Measurements from ENCODE around the gene UMOD.
"Not testable (repeated sequence)": the region's sequence is repeated elsewhere in the genome, so short reads cannot be mapped to it uniquely, and the experiment has no call there.

The UMOD gene

GRCh38 chr16:20321051-20321450 is 31.5 kb downstream of the UMOD start:
- not testable (repeated sequence) for H3K4me1 Mint-ChIP-seq (ENCODE audit: low read depth); H3K27ac Mint-ChIP-seq; H3K9me3 Mint-ChIP-seq (ENCODE audit: low read depth); H3K27me3 Mint-ChIP-seq; H3K36me3 Mint-ChIP-seq; H3K4me3 Mint-ChIP-seq

- peaks cover 6% of the 10 kb centered on the region for H3K27me3 Mint-ChIP-seq
- H3K4me1 Mint-ChIP-seq (ENCODE audit: low read depth) = no peaks in the 10 kb centered on the region
- H3K9me3 Mint-ChIP-seq (ENCODE audit: low read depth) = no peaks in the 10 kb centered on the region
- no peaks in the 10 kb centered on the region for H3K36me3 Mint-ChIP-seq
- no peak overlapping the region for H3K4me3 Mint-ChIP-seq
- no peak overlapping the region for H3K27ac Mint-ChIP-seq
Measured at GRCh38 chr16:20320592-20320991, 31.9 kb downstream of the UMOD start.

- Mint-ChIP-seq H3K9me3 (ENCODE audit: low read depth) (no peaks in the 10 kb centered on the region), H3K36me3 (no peaks in the 10 kb centered on the region), H3K27me3 (peaks cover 6% of the 10 kb centered on the region), H3K4me1 (ENCODE audit: low read depth) (no peaks in the 10 kb centered on the region), H3K27ac (no peak overlapping the region), H3K4me3 (no peak overlapping the region)
Measured at GRCh38 chr16:20320178-20320577, 32.3 kb downstream of the UMOD start.

DNA sequence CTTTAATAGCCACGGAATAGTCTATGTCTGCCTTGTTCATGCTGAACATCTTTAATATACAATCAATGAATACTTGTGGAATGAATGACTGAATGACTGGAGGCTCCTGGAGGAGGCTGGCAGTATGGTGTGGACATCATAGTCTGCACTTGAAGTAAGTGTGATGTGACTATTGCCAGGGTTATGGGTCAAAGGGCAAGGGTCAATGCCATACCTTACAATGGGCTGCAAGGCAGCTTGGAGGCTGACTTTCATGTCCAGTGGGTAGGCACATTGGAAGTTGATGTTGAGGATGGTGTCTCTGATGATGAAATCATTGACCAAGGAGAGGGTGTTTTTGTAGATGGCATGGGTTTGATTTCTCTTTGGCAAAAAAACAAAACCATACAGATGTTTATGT is 33.1 kb downstream of the UMOD start:
- H3K4me3 Mint-ChIP-seq = no peak overlapping the region
- H3K9me3 Mint-ChIP-seq (ENCODE audit: low read depth) = no peaks in the 10 kb centered on the region
- no peaks in the 10 kb centered on the region for H3K4me1 Mint-ChIP-seq (ENCODE audit: low read depth)
- H3K27me3 Mint-ChIP-seq = peaks cover 4% of the 10 kb centered on the region
- H3K36me3 Mint-ChIP-seq = no peaks in the 10 kb centered on the region
- no peak overlapping the region for H3K27ac Mint-ChIP-seq

DNA sequence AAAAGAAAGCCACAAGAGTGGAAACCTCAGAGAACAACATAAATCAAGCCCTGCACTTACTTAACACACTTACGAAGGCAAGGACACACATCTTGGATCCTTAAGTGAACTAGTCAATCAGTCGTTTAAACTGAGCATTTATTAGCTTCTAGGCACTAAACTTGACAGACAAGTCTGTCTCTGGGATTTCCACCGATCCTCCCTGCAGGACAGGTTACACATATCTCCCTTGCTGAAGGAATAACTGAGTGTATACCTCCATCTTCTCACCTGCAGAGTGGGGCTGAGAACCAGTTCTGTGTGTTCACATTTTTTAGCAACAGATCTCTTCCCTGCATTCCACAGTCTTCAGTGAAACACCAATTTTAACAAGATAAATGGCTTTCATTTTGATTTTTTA is 34.1 kb downstream of the UMOD start:
- Mint-ChIP-seq H3K27me3 (peaks cover 4% of the 10 kb centered on the region), H3K4me3 (no peak overlapping the region), H3K27ac (no peak overlapping the region), H3K4me1 (ENCODE audit: low read depth) (no peaks in the 10 kb centered on the region), H3K36me3 (no peaks in the 10 kb centered on the region), H3K9me3 (ENCODE audit: low read depth) (no peaks in the 10 kb centered on the region)

DNA sequence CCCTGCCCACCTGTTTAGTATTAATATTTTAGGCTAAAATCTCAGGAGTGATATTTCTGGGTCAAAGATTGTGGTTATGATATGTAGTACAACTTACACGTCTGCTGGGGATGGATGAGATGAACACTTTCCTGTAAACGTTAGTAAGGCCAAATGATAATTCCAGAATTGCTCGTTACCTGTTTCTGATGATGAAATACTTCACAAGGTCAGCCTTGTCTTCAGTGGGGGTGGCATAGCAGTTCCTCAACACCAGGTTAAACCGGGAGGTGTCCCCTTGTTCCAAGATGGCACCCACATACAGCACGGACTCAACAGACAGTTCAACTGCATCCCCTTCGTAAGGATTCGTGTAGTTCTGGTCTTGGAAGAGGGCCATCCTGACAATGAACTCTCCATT is 34.5 kb downstream of the UMOD start:
- Mint-ChIP-seq H3K4me3 (no peak overlapping the region), H3K27ac (no peak overlapping the region), H3K4me1 (ENCODE audit: low read depth) (no peaks in the 10 kb centered on the region), H3K27me3 (peaks cover 4% of the 10 kb centered on the region), H3K36me3 (no peaks in the 10 kb centered on the region), H3K9me3 (ENCODE audit: low read depth) (no peaks in the 10 kb centered on the region)

- peaks cover 4% of the 10 kb centered on the region for H3K27me3 Mint-ChIP-seq
- no peaks in the 10 kb centered on the region for H3K9me3 Mint-ChIP-seq (ENCODE audit: low read depth)
- H3K4me1 Mint-ChIP-seq (ENCODE audit: low read depth) = no peaks in the 10 kb centered on the region
- no peaks in the 10 kb centered on the region for H3K36me3 Mint-ChIP-seq
- H3K27ac Mint-ChIP-seq = no peak overlapping the region
- no peak overlapping the region for H3K4me3 Mint-ChIP-seq
Measured at GRCh38 chr16:20317117-20317516, 35.4 kb downstream of the UMOD start.

- H3K27ac Mint-ChIP-seq = no peak overlapping the region
- no peaks in the 10 kb centered on the region for H3K4me1 Mint-ChIP-seq (ENCODE audit: low read depth)
- peaks cover 4% of the 10 kb centered on the region for H3K27me3 Mint-ChIP-seq
- no peaks in the 10 kb centered on the region for H3K36me3 Mint-ChIP-seq
- H3K9me3 Mint-ChIP-seq (ENCODE audit: low read depth) = no peaks in the 10 kb centered on the region
- no peak overlapping the region for H3K4me3 Mint-ChIP-seq
Measured at GRCh38 chr16:20316715-20317114, 35.8 kb downstream of the UMOD start.

DNA sequence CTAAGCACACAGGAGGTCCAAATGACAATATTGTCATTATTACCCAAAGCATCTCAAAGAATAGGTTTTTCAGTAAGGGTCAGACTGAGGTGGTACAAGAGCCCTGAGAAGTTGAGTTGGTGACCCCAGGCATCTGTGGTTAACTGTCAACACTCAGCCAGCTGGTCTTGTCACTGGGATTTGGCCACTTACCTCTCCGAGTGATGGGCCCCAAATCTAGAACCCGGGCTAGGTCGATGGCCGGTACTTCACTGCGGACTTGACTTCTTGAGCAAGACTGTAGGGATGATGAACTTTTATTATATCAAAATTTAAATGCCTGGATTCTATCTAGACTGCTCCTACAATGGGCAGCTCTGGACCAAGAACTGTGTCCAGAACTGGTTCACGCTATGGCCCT is 36.8 kb downstream of the UMOD start:
- Mint-ChIP-seq H3K27me3 (peaks cover 2% of the 10 kb centered on the region), H3K4me3 (no peak overlapping the region), H3K4me1 (ENCODE audit: low read depth) (no peaks in the 10 kb centered on the region), H3K27ac (no peak overlapping the region), H3K36me3 (no peaks in the 10 kb centered on the region), H3K9me3 (ENCODE audit: low read depth) (no peaks in the 10 kb centered on the region)

DNA sequence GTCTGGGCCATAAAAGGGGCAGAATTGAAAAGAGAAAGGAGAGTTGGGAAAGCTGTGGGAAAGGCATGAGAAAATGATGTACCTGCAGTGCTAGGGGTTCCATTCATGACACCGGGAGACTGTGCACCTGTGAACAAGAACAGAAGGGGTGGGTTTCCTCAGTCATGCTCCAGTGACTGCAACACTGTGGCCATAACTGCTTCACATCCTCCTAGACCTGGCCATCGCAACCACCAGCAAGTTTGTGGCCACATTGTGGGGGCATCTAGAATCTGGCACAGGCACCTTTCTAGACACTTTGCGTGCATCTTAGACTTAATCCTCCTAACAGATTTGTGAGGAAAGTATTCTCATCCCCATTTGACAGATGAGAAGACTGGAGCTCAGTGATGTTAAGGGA is 37.9 kb downstream of the UMOD start:
- Mint-ChIP-seq H3K4me1 (ENCODE audit: low read depth) (no peaks in the 10 kb centered on the region), H3K27me3 (no peaks in the 10 kb centered on the region), H3K9me3 (ENCODE audit: low read depth) (no peaks in the 10 kb centered on the region), H3K4me3 (no peak overlapping the region), H3K36me3 (no peaks in the 10 kb centered on the region), H3K27ac (no peak overlapping the region)

DNA sequence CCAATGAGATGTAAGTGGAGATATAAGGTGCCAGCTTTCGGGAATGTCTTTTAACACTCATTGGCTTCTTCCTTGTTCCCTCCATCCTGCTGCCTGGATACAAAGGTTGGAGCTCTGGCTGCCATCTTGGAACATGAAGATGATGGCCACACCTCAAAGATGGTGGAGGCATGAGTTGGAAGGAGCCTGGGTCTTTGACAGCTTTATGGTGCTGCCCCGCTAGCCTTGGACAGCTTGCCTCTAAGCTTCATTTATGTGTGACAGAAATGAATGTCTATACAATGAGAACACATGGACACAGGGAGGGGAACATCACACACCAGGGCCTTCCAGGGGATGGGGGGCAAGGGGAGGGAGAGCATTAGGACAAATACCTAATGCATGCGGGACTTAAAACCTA is 38.8 kb downstream of the UMOD start:
- no peak overlapping the region for H3K27ac Mint-ChIP-seq
- H3K4me3 Mint-ChIP-seq = no peak overlapping the region
- no peaks in the 10 kb centered on the region for H3K9me3 Mint-ChIP-seq (ENCODE audit: low read depth)
- H3K36me3 Mint-ChIP-seq = no peaks in the 10 kb centered on the region
- no peaks in the 10 kb centered on the region for H3K27me3 Mint-ChIP-seq
- H3K4me1 Mint-ChIP-seq (ENCODE audit: low read depth) = no peaks in the 10 kb centered on the region

- not testable (repeated sequence) for H3K4me3 Mint-ChIP-seq; H3K27ac Mint-ChIP-seq; H3K9me3 Mint-ChIP-seq (ENCODE audit: low read depth); H3K4me1 Mint-ChIP-seq (ENCODE audit: low read depth); H3K27me3 Mint-ChIP-seq; H3K36me3 Mint-ChIP-seq
Measured at GRCh38 chr16:20312536-20313095, 39.9 kb downstream of the UMOD start.

DNA sequence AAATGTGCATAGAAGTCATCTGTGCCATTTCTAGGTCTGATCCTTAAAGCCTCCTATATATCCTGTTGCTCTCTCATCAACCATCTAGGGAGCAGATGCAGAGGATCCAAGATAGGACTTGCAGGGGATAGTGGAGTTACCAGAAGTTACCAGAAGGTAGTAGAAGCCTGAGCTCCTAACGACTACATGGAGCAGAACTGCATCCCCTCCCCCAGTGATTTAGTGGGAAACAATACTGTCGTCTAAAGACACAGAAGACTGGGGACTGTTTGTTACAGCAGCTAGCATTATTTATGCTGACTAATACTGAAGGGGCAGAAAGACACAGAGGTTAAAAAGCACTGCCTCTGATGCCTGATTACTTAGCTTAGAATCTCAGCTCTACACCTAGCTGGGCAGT is 41.0 kb downstream of the UMOD start:
- H3K36me3 Mint-ChIP-seq = no peaks in the 10 kb centered on the region
- peaks cover under 1% of the 10 kb centered on the region for H3K27me3 Mint-ChIP-seq
- no peak overlapping the region for H3K4me3 Mint-ChIP-seq
- H3K27ac Mint-ChIP-seq = no peak overlapping the region
- no peaks in the 10 kb centered on the region for H3K4me1 Mint-ChIP-seq (ENCODE audit: low read depth)
- no peaks in the 10 kb centered on the region for H3K9me3 Mint-ChIP-seq (ENCODE audit: low read depth)

DNA sequence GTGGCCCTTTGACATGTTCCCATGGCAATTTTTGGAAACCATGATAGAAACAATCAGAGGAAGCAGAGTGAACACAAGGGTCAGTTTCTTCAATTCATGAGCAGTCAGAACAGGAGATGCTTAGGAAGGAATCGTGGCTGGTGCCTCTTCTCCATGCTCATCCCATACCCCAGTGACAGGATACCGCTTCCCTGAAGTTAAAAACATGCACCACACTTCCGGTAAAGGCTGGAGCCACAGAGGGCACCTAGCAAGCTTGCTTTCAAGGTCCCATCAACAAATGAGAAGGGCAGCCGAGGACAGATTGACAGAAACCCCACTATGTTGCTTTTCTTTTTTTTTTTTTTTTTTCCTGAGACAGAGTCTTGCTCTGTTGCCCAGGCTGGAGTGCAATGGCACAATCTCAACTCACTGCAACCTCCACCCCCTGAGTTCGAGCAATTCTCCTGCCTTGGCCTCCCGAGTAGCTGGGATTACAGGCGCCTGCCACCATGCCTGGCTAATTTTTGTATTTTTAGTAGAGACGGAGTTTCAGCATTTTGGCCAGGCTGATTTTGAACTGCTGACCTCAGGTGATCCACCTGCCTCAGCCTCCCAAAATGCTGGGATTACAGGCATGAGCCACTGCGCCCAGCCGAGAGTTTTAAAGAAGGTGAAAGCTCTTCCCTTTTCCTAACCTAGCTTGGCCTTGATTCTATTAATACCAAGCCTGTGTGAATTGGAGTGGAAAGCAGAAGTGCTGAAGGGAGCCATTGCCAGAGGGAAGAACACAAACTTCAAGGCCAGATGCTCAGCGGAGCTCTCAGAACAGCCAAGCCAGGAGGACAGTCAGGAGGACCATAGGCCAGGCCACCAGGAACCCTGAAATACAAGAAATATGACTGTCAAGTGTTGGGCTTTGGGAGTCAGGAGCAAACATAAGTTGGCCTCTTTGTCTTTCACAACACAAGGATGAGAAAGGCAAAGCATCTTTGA is 41.8 kb downstream of the UMOD start:
- Mint-ChIP-seq H3K27me3 (peaks cover 4% of the 10 kb centered on the region), H3K36me3 (no peaks in the 10 kb centered on the region), H3K27ac (no peak overlapping the region), H3K9me3 (ENCODE audit: low read depth) (no peaks in the 10 kb centered on the region), H3K4me1 (ENCODE audit: low read depth) (no peaks in the 10 kb centered on the region), H3K4me3 (no peak overlapping the region)

- H3K27me3 Mint-ChIP-seq = peaks cover 4% of the 10 kb centered on the region
- H3K36me3 Mint-ChIP-seq = no peaks in the 10 kb centered on the region
- no peak overlapping the region for H3K4me3 Mint-ChIP-seq
- no peaks in the 10 kb centered on the region for H3K4me1 Mint-ChIP-seq (ENCODE audit: low read depth)
- no peak overlapping the region for H3K27ac Mint-ChIP-seq
- H3K9me3 Mint-ChIP-seq (ENCODE audit: low read depth) = no peaks in the 10 kb centered on the region
Measured at GRCh38 chr16:20309786-20310185, 42.7 kb downstream of the UMOD start.
